ENCODE results near the gene TIPRL.

Gene TIPRL

DNA sequence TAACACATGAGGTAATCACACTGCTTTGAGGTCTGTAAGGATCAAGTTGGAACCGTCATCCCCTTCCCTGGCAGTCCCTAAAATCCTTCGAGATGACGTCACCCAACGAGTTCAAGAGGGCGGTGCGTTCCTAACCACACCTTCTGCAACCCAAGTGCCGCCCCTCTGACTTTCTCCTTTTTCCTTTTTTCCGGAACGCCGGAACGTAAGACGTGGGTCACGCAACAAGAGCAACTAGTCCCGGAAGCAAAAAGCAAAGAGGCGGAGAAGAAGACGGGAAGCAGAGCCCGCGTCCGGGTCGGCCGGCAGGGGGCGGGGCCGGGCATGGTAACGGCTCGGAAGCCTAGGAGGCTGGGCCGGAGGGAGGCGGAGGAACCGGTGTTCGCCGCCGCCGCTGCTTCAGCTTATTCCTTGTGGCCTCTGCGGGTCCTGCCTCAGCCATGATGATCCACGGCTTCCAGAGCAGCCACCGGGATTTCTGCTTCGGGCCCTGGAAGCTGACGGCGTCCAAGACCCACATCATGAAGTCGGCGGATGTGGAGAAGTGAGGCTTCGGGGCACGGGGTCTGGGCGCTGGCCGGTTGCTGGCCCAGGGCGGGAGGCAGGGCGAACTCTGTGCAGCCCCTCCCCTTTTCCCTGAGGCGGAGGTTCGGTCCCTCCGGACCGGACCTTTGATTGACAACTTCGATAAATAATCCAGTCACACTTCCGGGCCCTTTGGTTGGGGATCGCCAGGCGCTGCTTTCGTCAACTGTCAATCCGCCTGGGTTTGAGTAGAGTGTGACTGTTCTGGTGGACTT is at the start of gene TIPRL:
TSS of gene TIPRL (plus strand) at position 325 of the 800 bp plus-strand sequence. CDS start at position 441, 116 bp downstream.
- TF ChIP-seq CTBP1 (IDR thresholded peaks at IDR 0.05; ENCODE audit: borderline replicate concordance) (no peak; the same call in 1 of the 2 replicates), SUZ12 (IDR thresholded peaks at IDR 0.05) (no peak), ELF4 (IDR thresholded peaks at IDR 0.05) (peak; percentile 63), HDGF (IDR thresholded peaks at IDR 0.05; ENCODE audit: borderline replicate concordance) (peak; percentile 85; the same call in 1 of the 2 replicates)
- TF ChIP-seq, protein P1, sequence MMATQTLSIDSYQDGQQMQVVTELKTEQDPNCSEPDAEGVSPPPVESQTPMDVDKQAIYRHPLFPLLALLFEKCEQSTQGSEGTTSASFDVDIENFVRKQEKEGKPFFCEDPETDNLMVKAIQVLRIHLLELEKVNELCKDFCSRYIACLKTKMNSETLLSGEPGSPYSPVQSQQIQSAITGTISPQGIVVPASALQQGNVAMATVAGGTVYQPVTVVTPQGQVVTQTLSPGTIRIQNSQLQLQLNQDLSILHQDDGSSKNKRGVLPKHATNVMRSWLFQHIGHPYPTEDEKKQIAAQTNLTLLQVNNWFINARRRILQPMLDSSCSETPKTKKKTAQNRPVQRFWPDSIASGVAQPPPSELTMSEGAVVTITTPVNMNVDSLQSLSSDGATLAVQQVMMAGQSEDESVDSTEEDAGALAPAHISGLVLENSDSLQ (IDR thresholded peaks at IDR 0.05), result peak; percentile 93
- DNase-seq (ENCODE audit: extremely low spot score), result peak; percentile 93
- CTCF ChIA-PET, result interaction anchor here (1.6 kb wide), 1 partner anchor 9 kb away, joined by 6 read pairs; no protein-coding TSS in a partner anchor
- POLR2A ChIA-PET, result no interaction called here

DNA sequence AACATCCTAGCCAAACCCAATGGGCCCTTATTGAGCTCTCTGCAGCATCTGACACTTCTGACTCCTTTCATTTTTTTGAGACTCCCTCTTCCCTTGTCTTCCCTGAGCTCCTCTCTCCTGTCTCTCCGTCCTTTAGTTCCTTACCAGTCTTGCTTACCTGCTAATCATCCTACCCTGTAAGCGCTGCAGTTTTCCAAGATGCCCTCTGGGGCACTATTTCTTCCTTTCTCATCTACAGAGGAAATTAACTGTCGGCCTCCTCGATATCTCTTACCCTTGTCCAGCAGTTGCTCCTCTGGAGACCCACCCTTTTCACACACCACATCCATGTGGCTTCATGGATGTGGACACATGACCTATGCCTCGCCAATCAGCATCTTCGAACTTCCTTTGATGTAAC is 48.8 kb upstream of the TIPRL start:
- TF ChIP-seq SP1 (IDR thresholded peaks at IDR 0.05), result no peak
- no peak for TF ChIP-seq FOXK2 (IDR thresholded peaks at IDR 0.05)
- TF ChIP-seq FOXA1 (IDR thresholded peaks at IDR 0.05), result no peak
- no peak for TF ChIP-seq TARDBP (IDR thresholded peaks at IDR 0.05)
- CTCF ChIA-PET, result interaction anchor here (0.6 kb wide), 1 partner anchor 470 kb away, joined by 4 read pairs; no protein-coding TSS in a partner anchor
- DNase-seq (ENCODE audit: extremely low spot score), result no peak
- POLR2A ChIA-PET, result no interaction called here

DNA sequence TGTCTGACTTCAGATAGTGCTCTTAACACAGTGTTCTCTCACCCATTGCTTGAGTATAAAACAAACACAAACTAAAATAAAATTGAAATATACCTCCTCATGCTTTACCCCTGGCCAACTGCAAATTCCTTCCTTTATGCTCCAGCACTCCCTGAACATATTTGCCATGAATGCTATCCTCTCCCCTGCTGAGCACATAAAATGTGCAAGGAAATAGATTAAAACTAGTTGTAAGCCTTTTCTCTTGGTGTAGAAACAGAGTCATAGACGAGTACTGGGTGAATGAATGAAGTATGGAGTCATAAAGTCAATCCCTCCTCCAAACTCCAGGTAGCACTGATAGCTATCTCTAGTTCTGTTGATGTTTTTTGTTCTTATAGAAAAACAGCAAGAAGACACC is 44.6 kb upstream of the TIPRL start:
- POLR2A ChIA-PET, result interaction anchor here (1.3 kb wide), 1 partner anchor 48 kb away, joined by 4 read pairs; no protein-coding TSS in a partner anchor
- no peak for TF ChIP-seq FOXA1 (IDR thresholded peaks at IDR 0.05)
- no peak for TF ChIP-seq ELF4 (IDR thresholded peaks at IDR 0.05)
- TF ChIP-seq BHLHE40 (IDR thresholded peaks at IDR 0.05; ENCODE audit: borderline replicate concordance), result no peak
- TF ChIP-seq ARNT (IDR thresholded peaks at IDR 0.05), result no peak
- no peak for TF ChIP-seq CTBP1 (IDR thresholded peaks at IDR 0.05; ENCODE audit: borderline replicate concordance)
- no peak for TF ChIP-seq FOXM1 (IDR thresholded peaks at IDR 0.05; ENCODE audit: borderline replicate concordance)
- TF ChIP-seq, protein P1 (IDR thresholded peaks at IDR 0.05), result no peak; the same call in 1 of the 2 replicates
- TF ChIP-seq ZNF384 (IDR thresholded peaks at IDR 0.05), result no peak
- TF ChIP-seq SP1 (IDR thresholded peaks at IDR 0.05), result no peak
- no peak for TF ChIP-seq NFRKB (IDR thresholded peaks at IDR 0.05)
- TF ChIP-seq SUZ12 (IDR thresholded peaks at IDR 0.05), result no peak
- TF ChIP-seq L3MBTL2 (conservative IDR thresholded peaks at IDR 0.05), result no peak
- TF ChIP-seq LEF1 (IDR thresholded peaks at IDR 0.05; ENCODE audit: borderline replicate concordance), result no peak
- no peak for TF ChIP-seq HDGF (IDR thresholded peaks at IDR 0.05; ENCODE audit: borderline replicate concordance)
- no peak for TF ChIP-seq FOXK2 (IDR thresholded peaks at IDR 0.05)
- no peak for TF ChIP-seq TARDBP (IDR thresholded peaks at IDR 0.05)
- CTCF ChIA-PET, result interaction anchor here (1.2 to 2.8 kb wide), 2 partner anchors 11 to 28 kb away, joined by 3 to 12 read pairs; no protein-coding TSS in a partner anchor
- DNase-seq (ENCODE audit: extremely low spot score), result no peak

DNA sequence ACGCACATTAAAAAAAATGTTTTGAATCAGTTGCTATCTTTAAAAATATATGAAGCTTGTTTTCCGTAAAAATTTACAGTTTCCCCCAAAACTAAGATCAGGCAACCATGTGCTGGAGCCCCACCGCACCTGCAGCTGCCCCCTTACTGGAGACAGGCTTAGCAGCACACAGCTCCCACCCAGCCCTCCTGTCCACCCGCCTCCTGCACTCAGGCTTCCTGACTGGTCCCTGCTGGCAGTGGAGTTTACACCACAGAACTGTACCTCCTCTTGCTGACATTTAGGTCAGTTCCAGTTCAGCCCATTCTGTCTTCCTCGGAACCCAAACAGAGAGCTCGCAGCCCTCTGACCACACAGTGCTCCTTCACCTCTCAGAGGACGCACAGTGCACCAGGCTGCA is 44.1 kb upstream of the TIPRL start:
- CTCF ChIA-PET, result interaction anchor here (0.9 to 2.8 kb wide), 3 partner anchors 10 to 29 kb away, joined by 3 to 12 read pairs (median 3); no protein-coding TSS in a partner anchor
- no peak for DNase-seq (ENCODE audit: extremely low spot score)
- POLR2A ChIA-PET, result interaction anchor here (0.6 to 1.5 kb wide), 4 partner anchors 9 to 199 kb away, joined by 3 to 4 read pairs (median 4); no protein-coding TSS in a partner anchor
- TF ChIP-seq NFRKB (IDR thresholded peaks at IDR 0.05) (no peak), SUZ12 (IDR thresholded peaks at IDR 0.05) (no peak), FOXA1 (IDR thresholded peaks at IDR 0.05) (no peak), ARNT (IDR thresholded peaks at IDR 0.05) (no peak), HDGF (IDR thresholded peaks at IDR 0.05; ENCODE audit: borderline replicate concordance) (no peak), CTBP1 (IDR thresholded peaks at IDR 0.05; ENCODE audit: borderline replicate concordance) (no peak), FOXK2 (IDR thresholded peaks at IDR 0.05) (no peak), ZNF384 (IDR thresholded peaks at IDR 0.05) (no peak), TARDBP (IDR thresholded peaks at IDR 0.05) (no peak), ELF4 (IDR thresholded peaks at IDR 0.05) (no peak), BHLHE40 (IDR thresholded peaks at IDR 0.05; ENCODE audit: borderline replicate concordance) (no peak), SP1 (IDR thresholded peaks at IDR 0.05) (no peak), LEF1 (IDR thresholded peaks at IDR 0.05; ENCODE audit: borderline replicate concordance) (no peak)
- TF ChIP-seq, protein P1 (IDR thresholded peaks at IDR 0.05), result no peak

DNA sequence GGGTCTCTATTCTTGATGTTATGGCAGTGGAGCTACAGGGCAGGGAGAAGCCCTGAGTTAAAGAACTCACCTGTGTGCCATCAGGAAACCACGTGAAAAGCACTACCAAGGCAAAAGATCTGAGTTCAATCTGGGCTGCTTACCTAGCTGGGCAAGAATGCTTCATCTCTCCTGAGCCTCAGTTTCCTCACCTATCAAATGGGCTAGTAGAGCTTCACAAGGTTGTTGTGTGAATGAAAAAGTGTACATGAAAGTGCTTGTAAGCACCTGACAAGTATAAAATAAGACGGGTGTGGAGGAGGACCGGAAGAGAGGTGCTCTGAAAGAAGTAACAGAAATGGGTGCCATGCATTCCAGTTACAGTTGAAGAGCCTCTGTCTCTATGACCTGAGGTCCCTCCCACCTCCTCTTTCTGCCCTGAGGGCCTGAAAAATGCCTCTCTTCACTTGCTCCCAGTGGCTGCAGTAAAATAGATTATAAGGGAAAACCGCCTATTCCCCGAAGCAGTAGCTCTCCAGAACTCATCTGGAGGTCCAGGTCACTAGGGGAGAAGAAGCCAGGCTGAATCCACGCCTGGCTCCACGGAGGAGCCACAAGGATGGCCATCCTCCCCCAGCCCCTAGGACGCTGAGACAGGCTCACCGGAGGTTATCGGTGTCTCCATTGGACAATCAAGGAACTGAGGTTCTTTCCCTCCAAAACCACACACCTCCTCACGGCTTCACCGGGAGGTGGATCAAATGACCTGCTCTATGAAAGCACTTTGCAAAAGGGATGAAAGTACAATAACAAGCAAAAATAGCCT is 43.4 kb upstream of the TIPRL start:
- no peak for TF ChIP-seq FOXA1 (IDR thresholded peaks at IDR 0.05)
- TF ChIP-seq L3MBTL2 (conservative IDR thresholded peaks at IDR 0.05), result peak; percentile 76
- TF ChIP-seq SP1 (IDR thresholded peaks at IDR 0.05), result no peak
- TF ChIP-seq ZNF384 (IDR thresholded peaks at IDR 0.05), result no peak
- no peak for DNase-seq (ENCODE audit: extremely low spot score)
- POLR2A ChIA-PET, result interaction anchor here (0.6 to 1.6 kb wide), 5 partner anchors 10 to 199 kb away, joined by 3 to 4 read pairs (median 4); no protein-coding TSS in a partner anchor
- CTCF ChIA-PET, result interaction anchor here (0.7 to 2.8 kb wide), 5 partner anchors 10 to 53 kb away, joined by 3 to 12 read pairs (median 3); no protein-coding TSS in a partner anchor

Measured in HEK293T (cell line).